Nephron (organoid): Measurements from ENCODE around the gene ADAP1.

Source experiments
- H3K27ac Mint-ChIP-seq, 3 experiments: 2 replicates each; pipeline ENCODE4 v1.8.0; 2020; ENCODE audit warnings: mixed read lengths in 3 of 3, mild to moderate bottlenecking in 2 of 3, moderate library complexity in 1 of 3
- H3K27me3 Mint-ChIP-seq: 2 replicates; pipeline ENCODE4 v1.8.0; 2021; ENCODE audit warnings: low read depth, mild to moderate bottlenecking, moderate library complexity, mixed read lengths
- H3K36me3 Mint-ChIP-seq: 2 replicates; pipeline ENCODE4 v1.8.0; 2020; ENCODE audit warnings: low read depth, mixed read lengths
- H3K4me1 Mint-ChIP-seq: 2 replicates; pipeline ENCODE4 v1.8.0; 2020; ENCODE audit warnings: mixed read lengths
- H3K4me3 Mint-ChIP-seq, 3 experiments: 2 replicates each; pipeline ENCODE4 v1.8.0; 2020; ENCODE audit warnings: mild to moderate bottlenecking in 3 of 3, mixed read lengths in 3 of 3, moderate library complexity in 2 of 3
- H3K9me3 Mint-ChIP-seq: 2 replicates; pipeline ENCODE4 v1.8.0; 2020; ENCODE audit warnings: mixed read lengths
- CTCF ChIP-seq, 3 experiments: fragments of 200-600 bp; sonication (generic); IDR thresholded peaks; one replicate each; pipeline ENCODE4 v1.5.0; 2021; ENCODE audit warnings: antibody characterized with exemption in 3 of 3; ENCODE audit not compliant: unreplicated experiment in 3 of 3

The ADAP1 gene

GRCh38 chr7:860149-860548, 94.3 kb downstream of the ADAP1 start:
- Mint-ChIP-seq H3K27ac (no peak overlapping the region), H3K36me3 (peaks cover 82% of the 10 kb centered on the region), H3K27me3 (no peaks in the 10 kb centered on the region), H3K4me3 (no peak overlapping the region), H3K9me3 (no peaks in the 10 kb centered on the region), H3K4me1 (no peaks in the 10 kb centered on the region)
- no peak for TF ChIP-seq CTCF (IDR thresholded peaks at IDR 0.05; ENCODE audit: unreplicated experiment in 3 of 3)

GRCh38 chr7:859359-860030, 95.0 kb downstream of the ADAP1 start:
- peaks cover 82% of the 10 kb centered on the region for H3K36me3 Mint-ChIP-seq
- no peaks in the 10 kb centered on the region for H3K9me3 Mint-ChIP-seq
- TF ChIP-seq CTCF (IDR thresholded peaks at IDR 0.05; ENCODE audit: unreplicated experiment in 3 of 3): no peak
- peak overlapping the region in 1 of 3 experiments; percentile 47 for H3K27ac Mint-ChIP-seq
- H3K27me3 Mint-ChIP-seq: no peaks in the 10 kb centered on the region
- H3K4me3 Mint-ChIP-seq: no peak overlapping the region
- H3K4me1 Mint-ChIP-seq: no peaks in the 10 kb centered on the region

- Mint-ChIP-seq H3K9me3 (no peaks in the 10 kb centered on the region), H3K36me3 (peaks cover 77% of the 10 kb centered on the region), H3K27ac (no peak overlapping the region), H3K27me3 (no peaks in the 10 kb centered on the region), H3K4me3 (no peak overlapping the region), H3K4me1 (no peaks in the 10 kb centered on the region)
- no peak for TF ChIP-seq CTCF (IDR thresholded peaks at IDR 0.05; ENCODE audit: unreplicated experiment in 3 of 3)
These were observed 96.8 kb downstream of the ADAP1 start for GRCh38 chr7:857661-858060.

- Mint-ChIP-seq H3K4me1 (no peaks in the 10 kb centered on the region), H3K36me3 (peaks cover 75% of the 10 kb centered on the region), H3K27me3 (no peaks in the 10 kb centered on the region), H3K4me3 (no peak overlapping the region), H3K9me3 (no peaks in the 10 kb centered on the region), H3K27ac (peak overlapping the region in 2 of 3 experiments; percentile 39 to 66)
- no peak for TF ChIP-seq CTCF (IDR thresholded peaks at IDR 0.05; ENCODE audit: unreplicated experiment in 3 of 3)
These were observed 97.9 kb downstream of the ADAP1 start for GRCh38 chr7:856444-857095.

- Mint-ChIP-seq H3K4me3 (no peak overlapping the region), H3K36me3 (peaks cover 72% of the 10 kb centered on the region), H3K9me3 (no peaks in the 10 kb centered on the region), H3K27me3 (no peaks in the 10 kb centered on the region), H3K4me1 (no peaks in the 10 kb centered on the region), H3K27ac (peak overlapping the region in 2 of 3 experiments; percentile 39 to 66)
- TF ChIP-seq CTCF (IDR thresholded peaks at IDR 0.05; ENCODE audit: unreplicated experiment in 3 of 3): no peak
These were observed 98.7 kb downstream of the ADAP1 start for GRCh38 chr7:855686-856369.
